Activated CD4-positive, CD25-positive, alpha-beta regulatory T cell treated with anti-CD3 and anti-CD28 coated beads, Interleukin-2, amount 50 U/mL, for 72 hours (primary cell): ENCODE results near the gene ALPK1.
"Not testable (repeated sequence)": the region's sequence is repeated elsewhere in the genome, so short reads cannot be mapped to it uniquely, and the experiment has no call there.

Experiments
- DNase-seq: peaks from one replicate; pipeline ENCODE4 v3.0.0; 2021

ALPK1 gene

DNA sequence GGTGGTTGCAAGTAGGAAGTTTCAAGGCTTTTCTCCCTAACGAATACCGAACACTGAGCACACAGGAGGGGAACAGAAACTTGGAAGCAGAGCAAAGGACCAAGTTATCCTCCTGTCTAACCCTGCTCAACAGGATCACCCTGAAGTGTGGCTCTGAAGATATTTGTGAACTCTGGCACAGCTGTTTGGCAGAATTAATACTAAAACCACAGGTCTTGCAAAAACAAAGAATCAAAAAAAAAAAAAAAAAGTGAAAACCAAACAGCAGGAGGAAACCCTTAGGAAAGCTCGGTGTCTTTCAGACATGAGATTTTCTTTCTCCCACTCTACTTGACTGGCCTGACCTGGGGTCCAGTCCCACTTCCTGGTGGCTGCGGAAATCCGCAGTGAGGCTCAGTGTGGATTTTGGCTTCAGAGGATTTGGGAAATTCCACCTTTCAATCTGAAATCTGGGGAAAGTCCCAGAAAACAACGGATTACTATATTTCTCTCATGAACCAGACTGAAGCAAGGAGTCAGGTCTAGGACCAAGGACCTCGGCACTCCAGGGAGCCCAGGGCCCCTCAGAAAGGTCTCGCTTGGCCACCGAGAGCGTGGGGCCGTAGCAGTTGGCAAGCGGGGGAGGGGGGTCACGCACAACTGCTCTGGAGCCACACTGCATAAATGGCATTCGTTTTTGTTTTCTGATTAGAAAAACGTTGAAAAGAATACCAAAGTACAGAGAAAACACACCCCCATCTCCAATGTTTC, 12.3 kb upstream of the ALPK1 start:
- DNase-seq, result no peak

DNA sequence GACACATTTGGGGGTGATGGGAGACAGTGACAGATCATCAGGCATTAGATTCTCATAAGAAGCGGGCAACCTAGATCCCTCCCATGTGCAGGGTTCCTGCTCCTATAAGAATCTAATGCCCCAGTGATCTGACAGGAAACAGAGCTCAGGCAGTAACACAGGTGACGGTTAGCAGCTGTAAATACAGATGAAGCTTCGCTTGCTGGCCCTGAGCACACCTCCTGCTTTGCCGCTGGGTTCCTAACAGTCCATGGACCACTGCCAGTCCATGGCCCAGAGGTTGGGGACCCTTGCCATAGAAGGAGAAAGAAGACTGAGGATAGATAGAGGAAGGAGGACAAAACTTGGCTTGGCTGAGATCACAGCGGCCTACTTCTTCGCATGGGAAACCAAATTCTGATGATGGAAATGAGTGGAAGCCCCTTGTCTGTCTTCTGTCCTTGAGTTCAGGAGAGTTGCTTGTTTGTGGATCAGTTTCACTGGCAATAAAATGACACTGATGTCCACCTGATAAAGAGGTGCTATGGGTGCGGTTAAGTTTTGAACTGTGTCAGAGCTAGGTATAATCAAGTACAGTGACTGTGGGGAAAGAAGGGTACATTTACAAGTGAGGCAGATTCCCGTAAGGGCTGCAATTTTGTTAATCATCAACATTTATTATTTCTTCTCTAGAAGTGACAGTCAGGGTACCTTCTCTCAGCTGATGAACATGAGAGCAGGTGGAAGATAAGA, 9.7 kb upstream of the ALPK1 start:
- no peak for DNase-seq

GRCh38 chr4:112288455-112288854, 8.7 kb upstream of the ALPK1 start:
- no peak for DNase-seq

DNA sequence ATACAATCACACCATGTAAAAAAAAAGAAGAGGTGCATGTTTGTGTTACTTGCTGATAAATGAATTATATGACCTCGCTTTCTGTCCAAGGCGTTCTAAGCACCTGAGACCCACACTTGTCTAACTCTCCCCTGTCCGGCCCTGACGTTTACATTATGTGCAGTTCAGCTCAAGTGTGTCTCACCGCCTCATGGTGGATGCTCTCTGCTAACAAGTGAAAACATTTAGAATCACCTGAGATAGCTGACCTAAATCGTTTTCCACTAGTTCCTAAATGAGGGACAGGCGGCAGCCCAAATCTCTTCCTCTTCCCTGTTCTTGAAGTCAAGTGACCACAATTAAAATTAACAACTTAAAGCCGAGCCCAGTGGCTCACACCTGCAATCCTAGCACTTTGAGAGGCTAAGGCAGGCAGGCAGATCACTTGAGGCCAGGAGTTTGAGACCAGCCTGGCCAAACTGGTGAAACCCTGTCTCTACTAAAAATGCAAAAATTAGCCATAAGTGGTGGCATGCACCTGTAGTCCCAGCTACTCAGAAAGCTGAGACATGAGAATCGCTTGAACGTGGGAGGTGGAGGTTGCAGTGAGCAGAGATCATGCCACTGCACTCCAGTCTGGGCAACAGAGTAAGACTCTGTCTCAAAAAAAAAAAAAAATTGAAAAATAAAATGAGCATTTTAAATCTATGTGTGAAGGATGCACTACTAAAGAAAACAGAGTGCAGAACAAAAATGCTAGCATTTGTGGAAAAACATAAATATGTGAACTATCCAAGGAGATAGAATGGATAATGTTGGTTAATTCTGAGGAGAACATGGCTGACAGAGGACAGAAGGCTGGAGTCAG, 7.5 kb upstream of the ALPK1 start:
- no peak for DNase-seq

GRCh38 chr4:112290341-112290740, 6.8 kb upstream of the ALPK1 start:
- DNase-seq, result no peak

GRCh38 chr4:112299721-112300120, 2.6 kb downstream of the ALPK1 start:
- no peak for DNase-seq

DNA sequence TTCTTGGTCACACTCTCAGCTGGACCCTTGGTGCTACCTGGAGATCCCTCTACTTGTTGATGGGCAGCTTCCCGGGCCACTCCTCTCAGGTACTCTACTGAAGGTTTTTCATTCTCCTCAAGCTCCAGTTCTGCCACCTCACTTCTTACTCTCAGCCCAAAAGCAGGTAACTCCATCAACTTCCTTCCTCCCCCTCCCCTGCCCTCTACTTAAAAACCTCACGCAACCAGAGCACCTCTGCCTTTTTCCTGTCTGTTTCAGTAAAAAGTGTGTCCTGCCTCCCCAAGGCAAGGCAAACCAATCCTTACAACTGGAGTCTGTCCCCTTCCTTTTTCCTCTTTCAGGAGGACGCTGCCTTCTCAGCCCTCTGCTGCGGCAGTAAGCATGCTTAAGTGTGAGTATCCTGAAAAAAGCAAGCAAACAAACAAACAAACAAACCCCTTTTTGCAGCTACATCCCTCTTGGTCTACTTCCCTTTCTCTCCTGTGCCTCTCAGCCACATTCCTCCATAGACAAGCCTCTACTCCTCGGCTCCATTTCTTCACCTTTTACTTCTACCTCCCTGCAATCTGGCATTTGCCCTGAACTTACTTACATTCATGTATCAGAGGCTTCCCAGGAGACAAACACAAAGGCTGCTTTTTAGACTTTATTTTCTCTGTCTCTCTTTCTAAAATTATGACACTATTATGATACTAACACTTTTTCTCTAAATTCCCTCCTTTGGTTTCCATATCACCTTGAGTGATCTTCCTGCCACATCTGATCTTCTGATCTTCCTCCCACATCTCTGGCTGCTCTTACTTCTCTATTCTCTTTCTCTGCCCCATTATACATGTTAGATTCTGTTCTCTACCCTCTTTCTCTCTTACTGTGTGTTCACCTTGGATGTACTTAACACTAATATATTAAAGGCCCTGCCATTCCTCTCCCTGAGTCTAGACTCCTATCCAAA, 5.4 kb downstream of the ALPK1 start:
- no peak for DNase-seq

- DNase-seq, result not testable (repeated sequence)
Observed at GRCh38 chr4:112305477-112305876, 8.3 kb downstream of the ALPK1 start.

- not testable (repeated sequence) for DNase-seq
Observed at GRCh38 chr4:112309263-112309791, 12.2 kb downstream of the ALPK1 start.

DNA sequence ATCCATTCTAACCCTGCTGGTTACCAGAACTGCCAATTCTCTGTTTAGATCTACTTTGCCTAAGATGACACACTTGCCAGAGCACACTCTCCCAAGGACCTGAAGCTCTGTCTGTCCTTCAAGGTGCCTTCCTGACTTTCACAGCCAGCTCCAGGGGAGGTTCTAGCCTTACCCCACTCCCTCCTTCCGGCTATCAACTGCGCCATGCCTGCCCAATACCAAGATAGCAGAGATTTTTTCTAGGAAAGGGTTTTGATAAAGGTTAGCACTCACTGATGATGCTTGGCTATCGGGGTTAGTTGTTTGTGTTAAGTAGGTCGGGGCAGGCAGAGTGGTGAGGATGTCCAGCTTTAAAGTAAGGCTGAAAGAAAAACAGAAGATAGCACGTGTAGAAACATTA, 14.3 kb downstream of the ALPK1 start:
- DNase-seq, result no peak

DNA sequence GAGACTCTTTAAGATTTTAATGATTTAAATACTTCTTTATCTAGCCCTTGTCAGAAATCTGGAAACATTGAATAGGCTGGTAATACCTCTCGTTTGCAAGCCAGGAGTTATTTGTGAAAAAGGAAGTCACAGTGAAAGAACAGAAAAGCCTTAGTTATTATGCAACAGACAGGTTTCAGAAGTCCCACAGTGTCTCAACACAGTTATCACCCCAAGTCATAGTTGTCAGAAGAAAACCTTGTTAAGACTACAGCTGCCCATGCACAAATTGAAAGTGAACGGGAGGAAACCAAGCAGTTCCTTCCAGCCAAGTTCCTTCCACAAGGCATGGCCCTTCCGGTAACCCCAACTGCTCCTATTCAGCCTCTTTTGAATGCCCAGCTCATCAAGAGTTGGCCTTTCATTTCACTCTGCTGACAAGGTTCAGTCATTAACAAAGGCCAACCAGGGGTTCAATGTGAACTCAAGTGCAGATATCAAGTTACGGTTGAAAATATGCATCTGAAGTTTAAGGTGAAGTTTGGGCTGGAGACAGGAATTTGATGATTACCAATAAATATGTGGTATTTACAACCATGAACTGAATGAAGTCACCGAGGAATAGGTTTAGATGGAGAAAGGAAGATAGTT, 15.6 kb downstream of the ALPK1 start:
- no peak for DNase-seq

- no peak for DNase-seq
Observed at GRCh38 chr4:112315446-112315845, 18.3 kb downstream of the ALPK1 start.

GRCh38 chr4:112316360-112316759, 19.2 kb downstream of the ALPK1 start:
- no peak for DNase-seq

DNA sequence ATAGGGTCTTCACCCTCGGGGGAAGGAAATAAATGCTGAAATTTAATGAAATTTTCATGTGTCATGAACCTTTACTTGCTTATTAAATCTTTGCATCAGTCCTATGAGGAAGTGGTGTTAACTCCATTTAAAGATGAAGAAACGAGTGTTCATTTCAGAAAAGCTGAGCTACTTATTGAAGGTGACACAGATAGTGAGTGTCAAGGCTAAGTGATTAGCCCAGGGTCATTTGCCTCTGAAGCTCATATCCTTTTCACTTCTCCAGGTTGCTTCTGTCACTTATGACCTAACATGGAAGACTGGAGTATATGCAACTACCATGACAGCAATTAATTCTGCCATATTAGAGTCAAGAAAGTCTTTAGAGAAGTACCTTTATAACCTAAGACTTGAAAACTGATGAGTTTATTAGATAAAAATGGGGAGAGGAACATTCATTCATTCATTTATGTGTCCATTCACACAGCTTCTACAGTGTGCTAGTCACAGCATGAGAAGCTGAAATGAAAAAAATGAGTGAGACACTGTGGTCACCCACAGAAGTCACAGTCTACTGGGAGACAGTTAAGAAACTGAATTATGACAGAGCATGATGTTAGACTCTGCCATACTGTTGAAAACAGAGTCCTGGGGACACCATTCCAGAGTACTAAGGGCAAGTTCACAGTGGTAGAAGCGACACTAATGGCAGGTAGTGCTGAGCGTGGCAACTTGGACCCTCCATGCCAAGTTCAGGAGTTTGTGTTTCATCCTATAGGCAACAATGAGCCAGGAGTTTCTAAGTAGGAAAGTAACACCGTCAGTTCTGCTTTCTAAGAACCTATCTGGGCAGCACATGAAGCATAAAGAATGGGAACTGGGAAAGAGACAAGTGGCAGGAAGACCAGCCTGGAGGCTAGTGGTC, 21.3 kb downstream of the ALPK1 start:
- DNase-seq, result no peak

DNA sequence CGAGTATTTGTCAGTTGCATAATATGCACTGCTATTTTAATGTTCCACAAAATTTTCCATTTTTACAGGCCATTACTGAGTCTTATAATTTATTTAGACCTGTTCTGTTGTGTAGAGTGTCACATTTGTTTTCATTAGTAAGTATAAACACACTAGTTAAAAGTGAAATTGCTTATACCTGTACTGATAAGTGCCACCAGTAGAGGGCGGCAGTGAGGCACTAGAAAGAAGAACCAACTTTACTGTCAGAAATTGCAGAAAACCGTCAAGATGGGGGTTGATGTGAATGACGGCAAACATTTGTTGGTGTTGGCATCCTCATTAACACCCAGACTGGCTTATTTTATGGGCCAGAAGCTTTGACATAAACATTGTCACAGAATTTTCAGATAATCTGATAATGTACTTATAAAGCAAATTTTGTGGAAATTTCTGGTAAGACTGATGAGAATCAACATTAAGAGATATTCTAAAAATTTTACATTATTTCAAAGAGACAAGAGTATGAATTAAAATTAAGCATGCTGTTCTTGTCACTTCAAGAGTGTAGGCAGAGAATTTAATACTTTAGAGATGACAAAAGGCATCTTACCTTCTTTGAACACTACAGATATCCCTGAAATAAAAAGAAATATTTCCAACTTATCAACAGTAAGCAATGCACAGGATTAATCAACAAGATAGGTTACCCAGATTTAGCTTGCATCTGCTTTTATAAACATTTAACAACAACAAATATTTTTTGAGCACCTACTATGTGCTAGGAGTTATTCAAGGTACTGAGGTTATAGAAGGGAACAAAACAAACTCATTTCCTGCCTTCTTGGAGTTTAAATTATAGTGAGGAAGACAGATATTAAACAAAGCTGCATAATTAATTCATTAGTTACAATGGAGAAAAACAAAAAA, 24.9 kb downstream of the ALPK1 start:
- peak; percentile 77 for DNase-seq

GRCh38 chr4:112322866-112323265, 25.7 kb downstream of the ALPK1 start:
- no peak for DNase-seq

DNA sequence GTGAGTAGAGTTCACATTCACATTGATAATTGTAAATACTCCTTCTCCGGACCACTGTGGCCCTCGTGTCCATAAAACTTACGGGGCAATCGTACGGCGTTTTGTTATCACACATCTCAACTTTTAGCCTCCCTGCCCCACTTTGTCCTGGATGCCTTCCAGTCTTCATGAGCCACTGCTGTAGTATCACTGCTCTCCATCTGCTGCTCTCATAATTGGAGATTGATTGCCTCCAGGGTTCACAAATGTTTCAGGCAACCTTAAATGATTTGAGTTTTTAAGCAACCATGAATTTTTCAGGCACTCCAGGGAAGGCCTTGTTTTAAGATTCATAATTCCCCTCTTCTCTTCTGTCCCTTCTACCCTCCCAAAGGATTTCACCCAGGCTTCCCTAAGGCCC, 28.4 kb downstream of the ALPK1 start:
- no peak for DNase-seq

DNA sequence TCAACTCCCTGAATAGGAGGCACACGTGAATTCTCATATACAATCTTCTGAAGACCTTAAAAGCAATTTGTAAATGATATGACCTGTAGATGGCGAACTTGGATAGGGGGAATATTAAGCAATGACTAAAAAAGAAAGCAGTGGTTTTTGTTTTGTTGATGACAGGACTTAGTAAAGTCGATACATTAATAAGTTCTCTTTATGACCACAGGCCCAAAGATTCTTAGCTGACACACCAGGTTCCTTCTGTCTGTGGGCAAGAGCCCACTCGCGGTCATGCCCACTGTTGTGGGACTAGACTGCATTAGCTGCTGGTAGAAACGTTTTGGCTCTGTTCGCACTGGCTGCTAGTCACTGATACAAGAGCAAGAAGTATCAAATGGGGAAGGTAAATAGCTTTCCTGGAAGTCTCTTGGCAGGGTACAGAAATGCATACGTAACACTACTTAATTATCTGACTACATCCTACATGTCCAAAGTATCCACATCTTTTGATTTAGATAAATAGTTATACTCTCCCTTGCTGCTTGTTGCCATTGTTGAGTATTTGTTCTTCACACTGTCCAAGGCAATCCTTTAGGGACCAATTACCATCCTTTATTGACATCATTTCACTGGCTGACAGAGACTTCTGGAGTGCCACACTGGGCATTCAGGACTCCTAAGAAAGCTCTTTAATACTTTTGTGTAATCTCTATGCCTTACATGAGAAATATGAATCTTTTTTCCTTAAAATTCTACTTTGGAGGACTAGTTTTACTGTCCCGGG, 31.0 kb downstream of the ALPK1 start:
- no peak for DNase-seq

DNA sequence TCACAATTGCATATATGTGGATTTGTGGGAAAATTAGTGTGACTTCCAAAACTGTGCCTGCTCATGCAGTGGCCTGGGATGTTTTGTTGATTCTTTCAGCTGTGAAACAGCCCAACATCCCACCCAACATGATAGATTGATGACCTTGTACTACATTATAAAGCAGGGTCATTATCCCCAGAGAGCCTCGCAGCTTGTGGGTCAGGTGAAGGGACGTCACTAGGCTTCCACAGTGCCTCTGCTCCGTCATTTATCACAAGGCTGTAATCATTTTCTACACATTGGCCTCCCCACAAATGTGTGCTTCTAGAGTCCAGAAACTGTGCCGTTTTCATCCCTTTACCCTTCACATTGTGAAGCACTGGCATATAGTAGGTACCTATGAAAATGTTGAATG, 31.6 kb downstream of the ALPK1 start:
- DNase-seq, result no peak
